ENCODE results near the gene MORN1. TPM values are rescaled to one million over a fixed set of nuclear protein-coding genes. Genes with fewer than 3 reads are reported as not detected.

The MORN1 gene
- total and polyA plus RNA-seq, 8 donors = 4.7 to 9.3 (median 5.3) TPM

DNA sequence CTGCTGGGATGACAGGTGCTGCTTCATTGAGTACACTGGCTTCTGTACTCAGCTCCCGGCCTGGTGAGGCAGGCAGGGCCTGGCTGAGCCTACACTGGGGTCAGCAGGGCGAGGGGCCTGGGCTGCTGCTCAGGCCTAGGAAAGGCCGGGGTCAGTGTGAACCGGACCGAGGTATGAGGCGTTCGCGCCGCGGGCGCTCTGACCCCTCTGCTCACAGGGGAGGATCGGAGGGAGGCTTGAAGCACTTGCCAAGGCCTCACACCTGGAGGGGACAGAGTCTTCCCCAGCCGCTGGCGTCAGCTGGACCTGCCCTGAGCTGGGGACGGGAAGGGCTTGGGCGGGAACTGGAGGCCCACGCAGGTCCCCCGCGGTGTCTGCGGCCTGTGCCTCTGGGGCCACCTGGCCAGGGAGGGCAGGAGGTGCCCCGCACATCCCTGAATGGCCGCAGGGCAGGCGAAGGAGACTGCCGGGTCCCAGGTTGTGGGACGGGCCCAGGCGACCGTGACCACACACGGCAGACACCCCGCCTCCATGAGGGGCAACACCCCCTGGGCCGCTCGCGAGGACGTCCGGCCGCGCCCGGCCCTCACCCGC is 20.5 kb upstream of the MORN1 start:
- H3K4me1 ChIP-seq = peaks cover 6 to 16% (median 13%) of the 10 kb centered on the region in 3 donors
- peak overlapping the region; percentile 97 to 100 (median 98) for H3K4me3 ChIP-seq
- H3K36me3 ChIP-seq = no peaks in the 10 kb centered on the region
- H3K27me3 ChIP-seq = peaks cover 0 to 11% (median 0%) of the 10 kb centered on the region in 4 donors
- no peaks in the 10 kb centered on the region for H3K9me3 ChIP-seq
- FAIRE-seq (no peak), DNase-seq (peak in 2 of 6 donors; percentile 43 to 86), ATAC-seq (peak in 3 of 4 donors; percentile 0 to 20 (median 0))
- TF ChIP-seq, protein P1, sequence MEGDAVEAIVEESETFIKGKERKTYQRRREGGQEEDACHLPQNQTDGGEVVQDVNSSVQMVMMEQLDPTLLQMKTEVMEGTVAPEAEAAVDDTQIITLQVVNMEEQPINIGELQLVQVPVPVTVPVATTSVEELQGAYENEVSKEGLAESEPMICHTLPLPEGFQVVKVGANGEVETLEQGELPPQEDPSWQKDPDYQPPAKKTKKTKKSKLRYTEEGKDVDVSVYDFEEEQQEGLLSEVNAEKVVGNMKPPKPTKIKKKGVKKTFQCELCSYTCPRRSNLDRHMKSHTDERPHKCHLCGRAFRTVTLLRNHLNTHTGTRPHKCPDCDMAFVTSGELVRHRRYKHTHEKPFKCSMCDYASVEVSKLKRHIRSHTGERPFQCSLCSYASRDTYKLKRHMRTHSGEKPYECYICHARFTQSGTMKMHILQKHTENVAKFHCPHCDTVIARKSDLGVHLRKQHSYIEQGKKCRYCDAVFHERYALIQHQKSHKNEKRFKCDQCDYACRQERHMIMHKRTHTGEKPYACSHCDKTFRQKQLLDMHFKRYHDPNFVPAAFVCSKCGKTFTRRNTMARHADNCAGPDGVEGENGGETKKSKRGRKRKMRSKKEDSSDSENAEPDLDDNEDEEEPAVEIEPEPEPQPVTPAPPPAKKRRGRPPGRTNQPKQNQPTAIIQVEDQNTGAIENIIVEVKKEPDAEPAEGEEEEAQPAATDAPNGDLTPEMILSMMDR (IDR thresholded peaks at IDR 0.05) = no peak
- peak overlapping the region; percentile 69 to 88 (median 76) for H3K27ac ChIP-seq
- intact Hi-C loops (cut with DNase I) = no loop called here
- 2 to 3% methylated on average over 30 to 38 of the region's 38 CpGs for WGBS, 2 donors

- no peak for FAIRE-seq
- WGBS, 2 donors = 87 to 89% methylated on average over 12 of the region's 12 CpGs
- Histone ChIP-seq H3K4me3 (no peak overlapping the region), H3K36me3 (peaks cover 0 to 6% (median 3%) of the 10 kb centered on the region in 3 donors), H3K27me3 (no peaks in the 10 kb centered on the region), H3K27ac (no peak overlapping the region), H3K4me1 (peaks cover 6 to 16% (median 13%) of the 10 kb centered on the region in 3 donors), H3K9me3 (no peaks in the 10 kb centered on the region)
- intact Hi-C loops (cut with DNase I) = no loop called here
- peak in 2 of 6 donors; percentile 26 to 72 for DNase-seq
- TF ChIP-seq, protein P1 (IDR thresholded peaks at IDR 0.05) = no peak
- ATAC-seq = no peak
These were observed 18.4 kb upstream of the MORN1 start for GRCh38 chr1:2409745-2410144.

GRCh38 chr1:2408859-2409276 is 17.5 kb upstream of the MORN1 start:
- no peak for ATAC-seq
- FAIRE-seq = no peak
- Histone ChIP-seq H3K27ac (no peak overlapping the region), H3K4me3 (no peak overlapping the region), H3K9me3 (no peaks in the 10 kb centered on the region), H3K36me3 (peaks cover under 1 to 13% (median 12%) of the 10 kb centered on the region in 3 donors), H3K4me1 (peaks cover 6 to 13% (median 9%) of the 10 kb centered on the region in 3 donors), H3K27me3 (no peaks in the 10 kb centered on the region)
- 82 to 88% methylated on average over 13 of the region's 13 CpGs for WGBS, 2 donors
- TF ChIP-seq, protein P1 (IDR thresholded peaks at IDR 0.05) = no peak
- intact Hi-C loops (cut with DNase I) = no loop called here
- DNase-seq = peak in 1 of 6 donors; percentile 36

DNA sequence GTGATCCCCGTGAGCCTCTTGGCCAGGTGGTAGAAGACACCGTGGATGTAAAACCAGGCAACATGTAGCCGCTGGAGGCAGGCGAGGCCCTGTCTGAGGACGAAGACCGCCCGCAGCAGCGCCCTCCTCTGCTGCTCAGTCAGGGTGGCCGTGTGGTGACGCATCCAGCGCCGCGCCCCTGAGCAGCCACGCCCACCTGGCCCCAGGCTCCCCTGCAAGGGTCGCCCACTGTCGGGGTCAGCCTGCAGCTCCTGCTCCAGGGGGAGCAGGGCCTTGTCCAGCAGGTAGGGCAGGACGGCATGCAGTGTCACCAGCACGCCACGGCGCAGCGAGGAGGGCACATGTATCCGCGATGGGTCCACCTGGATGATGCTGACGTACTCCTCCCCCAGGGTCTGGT is 17.1 kb upstream of the MORN1 start:
- TF ChIP-seq, protein P1 (IDR thresholded peaks at IDR 0.05) = no peak
- ATAC-seq = no peak
- peaks cover 3 to 10% (median 5%) of the 10 kb centered on the region in 3 donors for H3K4me1 ChIP-seq
- no peak for FAIRE-seq
- no peak overlapping the region for H3K4me3 ChIP-seq
- peaks cover 4 to 17% (median 16%) of the 10 kb centered on the region in 3 donors for H3K36me3 ChIP-seq
- no peaks in the 10 kb centered on the region for H3K27me3 ChIP-seq
- 93 to 94% methylated on average over 24 of the region's 24 CpGs for WGBS, 2 donors
- no peaks in the 10 kb centered on the region for H3K9me3 ChIP-seq
- intact Hi-C loops (cut with DNase I) = no loop called here
- peak in 2 of 6 donors; percentile 45 to 78 for DNase-seq
- no peak overlapping the region for H3K27ac ChIP-seq

GRCh38 chr1:2407991-2408275 is 16.6 kb upstream of the MORN1 start:
- Histone ChIP-seq H3K9me3 (no peaks in the 10 kb centered on the region), H3K4me1 (peaks cover 0 to 6% (median 4%) of the 10 kb centered on the region in 3 donors), H3K27me3 (no peaks in the 10 kb centered on the region), H3K27ac (no peak overlapping the region), H3K4me3 (no peak overlapping the region), H3K36me3 (peaks cover 4 to 21% (median 17%) of the 10 kb centered on the region in 3 donors)
- FAIRE-seq (no peak), DNase-seq (peak in 1 of 6 donors; percentile 31), ATAC-seq (no peak)
- WGBS, 2 donors = 96% methylated on average over 8 of the region's 8 CpGs
- TF ChIP-seq, protein P1 (IDR thresholded peaks at IDR 0.05) = no peak
- intact Hi-C loops (cut with DNase I) = no loop called here

All from pancreas (tissue), 10 donors.